HG02938 (cell line): ENCODE results near the gene LYSMD3.
A peak's percentile ranks its signal among the peaks of the same experiment; 100 is the strongest.

Experiments
- ATAC-seq: cut with Tn5 transposase; IDR thresholded peaks from one replicate; pipeline ENCODE4 v1.9.1; 2021; ENCODE audit warnings: mild to moderate bottlenecking, moderate library complexity; ENCODE audit not compliant: unreplicated experiment

Gene LYSMD3

DNA sequence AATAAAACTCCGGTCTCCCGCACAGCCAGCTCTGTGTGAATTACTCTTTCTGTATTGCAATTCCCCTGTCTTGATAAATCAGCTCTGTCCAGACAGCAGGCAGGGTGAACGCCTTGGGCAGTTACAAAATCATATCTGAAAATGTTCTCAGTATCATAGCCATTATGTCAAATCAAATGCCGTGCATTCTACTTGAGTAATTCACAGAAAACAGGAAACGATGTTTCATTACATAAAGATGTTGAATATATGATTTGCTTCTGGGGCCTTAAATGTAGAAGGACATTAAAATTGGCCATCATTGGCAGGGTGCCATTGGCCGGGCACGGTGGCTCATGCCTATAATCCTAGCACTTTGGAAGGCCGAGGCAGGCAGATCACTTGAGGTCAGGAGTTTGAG, 46.2 kb downstream of the LYSMD3 start:
- ATAC-seq: no peak

DNA sequence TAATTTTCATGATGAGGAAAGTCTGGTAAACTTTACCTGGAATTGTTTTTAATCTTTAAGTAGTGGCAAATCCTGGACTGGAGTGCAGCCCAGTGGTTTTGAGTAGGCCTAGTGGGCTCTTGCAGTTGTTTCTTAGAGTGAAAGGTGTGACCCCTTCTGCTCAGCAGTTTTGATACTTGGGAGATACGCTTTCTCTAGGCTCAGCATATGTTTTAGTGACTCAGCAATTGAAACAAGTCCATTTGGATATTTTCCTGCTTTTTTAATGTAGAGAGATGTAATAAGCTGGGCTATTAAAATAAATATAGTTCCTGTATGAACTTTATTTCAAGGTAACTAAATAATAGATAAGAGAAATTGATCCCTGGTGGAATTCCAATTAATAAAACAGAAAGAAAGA, 48.7 kb downstream of the LYSMD3 start:
- no peak for ATAC-seq

DNA sequence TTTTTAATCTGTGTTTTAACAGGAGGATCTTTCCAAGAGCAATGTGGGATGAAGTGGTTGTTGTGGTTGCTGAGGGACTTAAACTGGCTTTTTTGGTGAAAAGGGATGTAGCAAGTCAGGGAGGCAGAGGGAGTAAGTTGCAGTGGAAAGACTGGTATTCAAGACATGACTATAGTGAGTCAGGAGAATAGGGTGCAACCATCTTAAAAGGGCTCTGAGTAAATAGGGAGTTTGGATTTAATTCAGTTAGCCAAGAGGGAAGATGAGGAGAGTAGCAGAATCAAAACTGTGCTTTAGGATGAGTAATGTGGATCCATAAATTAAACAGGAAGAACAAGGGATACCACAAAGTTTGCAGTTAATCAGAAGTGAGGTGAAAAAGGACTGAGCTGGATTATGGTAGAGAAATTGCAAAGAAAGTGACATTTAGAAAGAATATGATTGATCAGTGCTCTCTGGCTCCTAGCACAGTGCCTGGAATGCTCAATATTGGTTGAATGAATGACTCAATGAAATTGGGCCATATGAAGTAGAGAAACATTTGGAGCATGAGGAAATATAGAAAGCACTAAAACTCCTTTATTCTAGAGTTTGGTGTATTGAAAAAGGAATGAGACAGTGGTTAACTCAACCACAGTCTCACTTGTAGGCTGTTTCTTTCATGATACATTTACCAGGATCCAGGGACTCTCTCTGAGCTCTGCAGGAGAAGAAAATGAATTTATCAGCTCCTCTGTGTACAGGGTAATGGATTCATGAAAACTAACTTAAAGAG, 49.6 kb downstream of the LYSMD3 start:
- no peak for ATAC-seq

DNA sequence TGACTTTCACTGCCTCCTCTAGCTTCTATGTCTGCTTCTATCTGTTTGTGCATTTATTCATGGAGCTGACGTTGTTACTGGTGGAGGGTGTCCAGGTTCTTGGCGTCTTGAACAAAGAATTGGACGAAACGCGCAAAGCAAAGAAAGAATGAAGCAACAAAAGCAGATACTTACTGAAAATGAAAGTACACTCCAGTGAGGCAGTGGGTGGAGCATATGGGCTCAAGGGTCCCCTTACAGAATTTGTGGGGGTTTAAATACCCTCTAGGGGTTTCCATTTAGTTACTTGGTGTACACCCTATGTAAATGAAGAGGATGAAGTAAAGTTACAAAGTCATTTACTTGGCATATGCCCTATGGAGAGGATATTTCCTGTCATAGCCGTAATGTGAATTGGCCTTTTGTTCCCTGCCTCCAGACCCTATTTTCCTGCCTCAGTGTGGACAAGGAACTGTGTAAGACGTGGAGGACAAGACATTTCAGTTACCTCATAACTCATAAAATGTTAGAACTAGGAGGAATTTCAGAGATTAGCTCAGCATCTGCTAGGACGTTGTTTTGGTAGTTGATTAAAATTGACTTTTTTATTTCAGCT, 51.7 kb downstream of the LYSMD3 start:
- ATAC-seq: no peak

DNA sequence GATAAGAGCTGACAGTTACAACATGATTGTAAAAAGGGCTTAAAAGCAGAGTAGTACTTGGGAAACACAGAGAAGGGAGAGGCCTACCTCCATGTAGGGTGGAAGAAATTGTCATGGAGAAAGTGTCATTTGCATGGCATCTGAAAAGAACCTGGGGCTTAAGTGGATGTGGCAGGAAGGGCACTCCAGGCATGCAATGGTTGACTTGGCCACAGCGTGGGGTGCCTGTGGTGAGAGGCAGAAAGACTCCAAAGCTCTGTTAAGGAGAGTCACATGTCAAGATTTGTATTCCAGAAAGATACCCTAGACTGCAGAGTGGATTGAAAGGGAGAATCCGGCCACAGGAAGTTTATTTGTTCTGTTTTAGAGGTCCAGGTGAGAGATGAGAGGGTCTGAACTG, 52.3 kb downstream of the LYSMD3 start:
- no peak for ATAC-seq

DNA sequence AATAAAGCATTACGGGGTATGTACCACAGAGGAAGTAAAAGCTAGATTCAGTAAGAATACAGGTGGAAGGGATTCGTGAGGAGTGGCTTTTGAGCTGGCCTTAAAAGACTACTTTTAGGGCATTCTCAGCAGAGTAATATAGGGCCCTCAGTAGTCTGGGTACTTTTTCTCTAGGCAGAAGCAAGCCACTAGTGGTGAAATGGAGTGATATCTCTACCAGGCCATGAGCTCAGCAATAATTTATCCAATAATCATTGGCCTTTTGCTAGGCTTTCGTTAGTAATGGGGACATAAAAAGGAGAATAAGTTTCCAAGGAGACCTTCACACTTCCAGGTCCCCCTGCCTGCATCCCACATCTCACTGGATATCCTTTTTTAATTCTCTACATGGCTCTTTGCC, 53.0 kb downstream of the LYSMD3 start:
- no peak for ATAC-seq

DNA sequence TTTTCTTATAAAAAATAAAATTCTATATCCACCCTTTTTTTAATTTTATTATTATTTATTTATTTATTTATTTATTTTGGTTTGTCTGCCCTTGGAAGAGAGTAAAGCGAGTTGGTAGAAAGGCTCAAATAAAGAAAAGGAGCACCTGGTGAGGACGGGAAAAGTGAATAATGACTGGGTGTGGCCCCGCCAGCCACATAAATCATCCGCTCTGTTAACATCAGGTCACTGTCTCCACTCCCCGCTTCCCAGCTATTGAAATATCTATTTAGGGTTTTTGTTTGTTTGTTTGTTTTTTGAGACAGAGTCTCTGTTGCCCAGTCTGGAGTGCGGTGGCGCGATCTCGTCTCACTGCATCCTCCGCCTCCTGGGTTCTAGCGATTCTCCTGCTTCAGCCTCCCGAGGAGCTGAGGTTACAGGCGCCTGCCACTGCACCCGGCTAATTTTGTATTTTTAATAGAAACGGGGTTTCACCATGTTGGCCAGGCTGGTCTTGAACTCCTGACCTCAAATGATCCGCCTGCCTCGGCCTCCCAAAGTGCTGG, 53.9 kb downstream of the LYSMD3 start:
- ATAC-seq: no peak

DNA sequence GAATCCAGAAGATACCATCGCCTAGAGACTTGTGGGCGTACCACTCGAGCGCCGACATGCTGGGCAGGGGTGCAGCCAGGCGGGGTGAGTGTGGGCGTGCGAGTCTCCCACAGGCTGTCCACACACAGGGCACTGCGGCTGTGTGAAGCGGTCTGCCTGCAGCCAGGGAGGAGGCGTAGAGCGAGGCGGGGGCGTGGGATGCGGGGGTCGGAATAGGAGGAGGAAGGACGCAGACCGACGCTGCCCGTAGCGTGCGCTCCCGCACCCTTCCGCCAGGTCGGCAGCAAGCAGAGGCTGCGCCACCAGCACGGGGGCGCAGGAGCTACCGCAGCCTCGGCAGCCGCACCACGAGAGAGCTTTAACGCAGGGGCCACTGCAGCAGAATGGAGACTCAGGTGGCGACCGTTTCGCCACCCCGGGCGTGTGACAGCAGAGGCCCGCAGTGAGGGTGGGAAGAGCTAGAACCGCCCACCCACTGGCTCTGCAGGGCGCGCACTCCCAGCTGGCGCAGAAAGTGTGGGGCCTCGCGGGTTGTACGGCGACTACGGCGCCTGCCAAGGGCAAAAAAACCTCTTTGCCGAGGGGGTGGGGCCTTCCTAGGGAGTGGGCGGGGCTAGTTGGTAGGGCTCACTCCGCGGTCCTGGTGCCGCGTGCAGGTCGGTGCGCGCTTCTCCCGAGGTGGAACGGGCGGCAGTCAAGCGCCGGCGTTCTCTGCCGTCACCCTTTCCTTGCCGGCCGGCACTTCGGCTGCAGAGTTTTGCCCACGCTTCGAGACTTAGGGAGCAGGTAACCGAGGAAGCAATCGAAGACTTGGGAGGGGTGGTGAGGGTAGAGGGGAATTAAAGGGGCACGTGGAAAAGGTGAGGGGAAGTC, 54.9 kb downstream of the LYSMD3 start, which contains the start of the genes MBLAC2 and POLR3G:
Gene MBLAC2, minus strand, starts transcription at position 537 of the 873 bp plus-strand sequence. Its CDS starts 479 bp downstream, at position 58.
Gene POLR3G, plus strand, starts transcription at position 630 of the 873 bp plus-strand sequence. CDS start 10,704 bp downstream, outside the sequence.
- ATAC-seq: peak; percentile 82

DNA sequence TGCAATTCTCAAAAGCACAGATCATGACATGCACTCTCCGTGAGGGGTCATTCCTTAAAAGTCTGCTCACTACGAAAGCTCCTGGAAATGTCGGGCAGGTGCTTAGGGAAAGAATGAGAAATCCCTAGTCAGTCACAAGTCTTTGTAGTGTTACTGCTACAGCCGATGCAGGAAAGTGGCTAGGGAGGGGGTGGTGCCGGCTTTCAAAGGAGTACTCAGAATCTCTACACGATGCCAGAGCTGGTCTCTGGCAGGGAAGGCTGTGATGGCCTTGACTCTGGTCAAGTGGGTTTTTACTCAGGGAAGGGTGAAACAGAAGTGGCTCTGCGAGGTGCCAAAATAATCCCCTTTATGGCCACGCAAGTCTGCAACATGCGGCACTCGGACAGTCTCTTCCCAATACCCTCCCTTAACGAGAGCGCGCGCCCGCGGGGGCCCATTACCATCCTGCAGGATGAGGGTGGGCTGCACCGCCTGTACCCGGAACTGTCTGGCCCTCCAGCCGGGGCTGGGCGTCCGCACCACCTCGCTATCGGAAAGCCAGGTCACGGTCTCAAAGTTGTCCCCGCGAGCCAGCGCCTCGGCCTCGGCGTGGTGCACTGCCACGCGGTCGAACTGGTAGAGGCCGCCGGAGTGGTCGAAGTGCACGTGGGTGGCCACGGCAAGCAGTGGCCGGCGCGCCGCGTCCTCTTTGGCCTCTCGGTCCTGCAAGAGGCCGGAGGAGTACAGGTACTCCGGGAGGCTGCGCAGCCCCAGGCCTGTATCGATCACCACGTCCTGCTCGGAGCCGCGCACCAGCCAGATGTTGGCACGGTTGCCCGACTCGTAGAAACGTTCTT, 55.8 kb downstream of the LYSMD3 start:
- ATAC-seq: peak; percentile 21

DNA sequence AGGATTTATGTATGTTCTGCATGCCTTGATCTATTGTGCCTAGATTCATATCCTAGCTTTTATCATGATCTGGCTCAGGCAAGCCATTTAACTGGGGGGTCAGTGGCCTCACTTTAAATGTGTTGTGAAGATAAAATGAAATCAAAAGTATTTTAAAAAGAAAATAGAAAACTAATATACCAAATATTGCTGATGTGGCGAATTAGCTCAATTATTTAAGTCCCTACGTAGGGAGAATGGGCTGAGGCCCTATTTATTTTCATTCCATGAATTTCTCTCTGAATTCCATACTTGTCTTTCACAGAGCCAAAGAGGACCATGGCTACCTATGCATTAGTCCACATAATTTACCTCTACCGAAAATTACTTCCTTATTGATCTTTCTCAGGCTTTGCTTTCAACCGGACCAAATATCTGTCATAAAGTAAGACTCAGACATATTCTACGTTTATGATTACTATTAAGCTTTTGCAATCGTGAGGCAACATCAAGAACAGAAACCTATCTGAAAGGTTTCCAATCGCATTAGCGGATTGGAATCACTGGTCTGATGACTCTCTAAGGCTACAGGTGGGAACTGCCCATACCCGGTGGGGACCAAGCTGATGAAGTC, 56.5 kb downstream of the LYSMD3 start:
- ATAC-seq: peak; percentile 4
